NCI-H1105 (cell line): ENCODE data around the gene HOXA4.

ENCODE experiments used
- DNase-seq: peaks from one replicate; lab custom pipeline; 2025; lab: John Stamatoyannopoulos, UW

The HOXA4 gene

DNA sequence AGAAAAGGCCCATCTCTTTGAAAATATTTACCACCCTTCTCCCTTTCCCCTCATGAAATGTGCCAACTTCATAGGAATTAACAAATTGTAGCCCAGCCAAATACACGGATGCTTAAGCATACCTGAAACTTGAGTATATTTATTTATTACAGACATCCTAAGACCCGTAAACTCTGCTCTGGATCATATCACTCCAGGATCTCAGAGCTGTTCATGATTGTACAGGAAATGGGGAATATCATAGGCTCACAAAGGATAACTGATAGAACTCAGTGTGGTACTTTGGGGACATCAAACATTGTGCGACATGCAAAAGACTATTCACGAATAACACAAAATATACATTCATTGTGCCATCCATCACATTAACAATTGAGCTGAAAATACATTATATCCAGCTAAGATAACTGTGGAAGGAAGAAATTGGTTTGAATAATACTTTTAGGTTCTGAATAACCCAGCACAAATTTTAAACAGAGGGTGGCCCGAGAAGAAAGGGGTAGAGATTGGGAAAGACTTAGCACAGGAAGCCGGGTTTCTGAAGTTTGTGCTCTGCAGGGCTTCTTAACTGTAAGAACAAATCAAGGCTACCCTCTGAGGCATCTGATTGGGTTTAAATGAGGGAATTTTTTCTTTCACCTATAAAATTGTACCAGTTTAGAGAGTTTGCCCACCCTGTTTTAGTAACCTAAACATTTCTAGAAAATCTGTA lies 37.2 kb downstream of the HOXA4 start:
- no peak for DNase-seq

DNA sequence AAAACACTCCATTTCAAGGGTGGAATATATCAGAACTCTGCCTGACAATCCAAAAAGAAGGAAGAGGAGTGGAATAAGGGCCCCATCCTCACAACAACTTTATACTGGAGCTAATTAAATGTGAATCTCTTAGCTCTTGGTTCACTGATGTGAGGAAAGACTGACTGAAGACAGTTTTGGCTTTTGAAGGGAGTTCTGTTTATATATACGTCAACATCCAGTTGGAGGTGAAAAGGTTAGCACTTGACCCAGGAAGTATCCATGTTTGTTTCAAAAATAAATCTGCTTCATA lies 37.8 kb downstream of the HOXA4 start:
- DNase-seq: no peak

DNA sequence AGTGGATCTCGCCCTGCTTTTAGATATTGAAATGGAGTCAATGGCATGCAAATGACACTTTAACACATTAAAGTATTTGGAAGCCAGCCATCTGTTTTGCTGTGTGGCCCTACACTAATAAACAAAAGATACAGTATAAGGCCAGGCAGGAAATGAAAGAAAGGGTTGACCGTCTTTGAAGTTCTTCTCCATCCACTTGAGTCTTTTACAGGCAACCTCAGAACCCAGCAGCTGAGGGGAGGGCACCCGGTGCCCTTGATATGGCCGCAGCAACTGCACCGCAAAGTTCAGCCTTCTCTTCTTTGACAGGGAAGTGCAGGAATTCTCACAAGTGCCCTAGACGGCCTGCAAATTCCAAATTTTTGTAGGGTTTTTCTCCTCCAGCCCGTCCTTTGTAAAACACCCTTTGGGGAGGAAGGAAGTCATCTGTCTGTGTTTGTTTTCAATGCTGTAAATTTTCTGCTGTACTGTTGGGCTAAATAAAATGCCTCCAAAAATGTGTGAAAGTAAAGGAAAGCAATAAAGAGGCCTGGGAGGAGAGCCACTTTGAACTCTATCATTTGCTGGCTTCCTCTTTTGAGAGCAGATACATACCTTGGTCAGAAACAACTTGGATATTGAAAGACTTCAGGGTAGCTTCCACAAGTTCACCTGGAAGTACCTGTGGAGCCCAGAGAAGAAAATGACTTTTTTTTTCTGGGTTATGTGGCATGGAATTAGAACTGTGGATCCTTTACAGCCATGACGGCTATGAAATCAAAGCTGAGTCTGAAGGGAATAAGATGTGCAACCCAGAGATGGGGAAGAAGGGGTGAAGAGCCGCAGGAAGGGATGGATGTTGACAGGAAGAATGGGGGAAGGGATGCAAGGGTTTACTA lies 38.4 kb downstream of the HOXA4 start:
- DNase-seq: no peak

DNA sequence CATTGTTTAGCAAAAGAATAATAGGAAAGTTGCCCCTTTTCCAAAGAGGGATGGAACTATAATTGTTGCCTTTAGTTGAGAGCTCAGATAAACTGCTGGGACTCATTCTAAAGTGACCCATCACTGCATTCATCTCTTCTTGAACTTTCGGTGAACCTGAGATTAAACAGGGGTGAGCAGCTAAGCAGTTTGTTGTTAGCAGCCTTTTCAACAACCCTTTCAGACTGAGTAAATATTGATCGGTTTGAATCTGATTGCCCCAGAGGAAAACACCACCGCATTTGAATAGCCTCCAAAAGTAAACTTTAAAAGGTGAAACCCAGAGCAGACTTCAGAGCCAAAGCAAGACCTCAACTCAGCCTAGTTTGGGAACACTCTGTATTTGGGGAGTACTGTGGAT lies 39.5 kb downstream of the HOXA4 start:
- no peak for DNase-seq

DNA sequence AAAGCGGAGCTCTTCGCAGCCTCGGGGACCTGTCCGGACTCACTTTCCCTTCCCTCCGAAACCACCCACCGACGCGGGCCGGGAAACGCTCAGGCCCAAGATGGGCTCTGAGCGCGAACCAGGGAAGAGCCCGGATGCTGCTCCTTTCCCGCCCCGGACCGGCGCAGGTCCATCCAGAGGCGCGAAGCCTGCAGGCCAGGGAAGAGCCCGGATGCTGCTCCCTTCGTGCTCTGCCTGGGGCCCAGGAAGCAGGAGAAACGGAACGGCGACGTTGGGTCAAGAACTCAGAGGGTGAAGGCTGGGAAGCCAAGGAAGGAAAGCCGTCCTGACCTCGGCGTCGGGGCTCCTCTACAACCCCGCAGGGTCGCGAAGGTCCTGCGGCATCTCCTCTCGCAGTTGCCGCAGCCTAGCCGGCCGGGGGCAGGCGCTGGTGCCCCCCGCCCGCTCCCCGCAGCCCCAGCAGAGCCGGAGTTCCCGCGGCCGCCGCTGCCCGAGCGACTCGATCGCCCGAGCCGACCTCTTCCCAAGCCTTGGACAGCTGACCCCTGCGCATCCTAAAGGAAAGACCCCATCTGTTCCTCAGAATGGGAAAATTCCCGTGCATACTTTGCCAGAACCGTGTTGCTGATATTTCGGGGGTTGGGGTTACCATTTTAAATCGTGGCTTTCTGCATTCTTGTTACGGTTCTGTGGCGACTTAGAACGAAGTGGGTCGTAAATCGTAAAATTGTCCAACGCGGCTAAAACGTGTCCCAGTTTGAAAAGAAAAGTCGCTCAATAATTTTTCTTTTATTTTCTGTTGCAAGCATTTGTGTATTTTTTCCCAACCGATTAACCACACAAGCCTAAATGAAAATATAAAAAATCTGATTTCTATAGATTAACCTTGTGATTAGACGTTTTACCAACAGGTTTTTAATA lies 42.3 kb downstream of the HOXA4 start:
- DNase-seq: no peak

DNA sequence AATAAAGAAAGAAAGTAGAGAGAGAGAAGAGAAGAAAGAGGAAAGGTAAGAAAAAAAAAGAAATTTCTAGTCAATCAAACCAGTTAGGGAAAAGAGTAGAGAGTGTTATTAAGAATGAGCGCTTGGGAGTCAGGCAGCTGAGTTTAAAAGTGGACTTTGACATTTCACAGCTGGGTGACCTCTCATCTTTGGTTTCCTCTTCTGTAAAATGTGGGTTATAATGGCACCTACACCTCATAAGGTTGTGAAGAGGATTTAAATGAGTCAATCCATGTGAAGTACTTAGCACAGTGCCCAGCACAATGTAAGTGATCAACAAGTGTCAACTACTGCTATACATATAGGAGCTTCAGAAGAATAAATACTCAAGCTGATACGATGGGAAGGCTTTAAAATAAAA lies 46.9 kb downstream of the HOXA4 start:
- DNase-seq: no peak

DNA sequence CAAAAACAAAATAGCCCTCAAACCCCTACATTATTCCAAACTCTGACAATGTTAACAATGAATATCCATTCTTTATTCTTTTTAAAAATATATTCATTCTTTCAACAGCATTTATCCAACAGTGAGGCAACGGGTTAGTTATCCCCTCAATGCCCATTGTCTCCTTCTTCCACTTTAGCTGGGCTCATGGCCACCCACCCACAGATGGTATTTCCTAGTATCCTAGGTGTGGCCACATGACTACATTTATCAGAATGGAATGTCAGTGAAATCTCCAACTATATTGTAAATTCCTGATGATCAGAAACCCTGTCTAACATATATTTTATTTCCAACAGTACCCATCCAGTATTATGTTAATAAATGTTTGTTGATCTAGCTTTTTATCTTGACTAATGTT lies 48.4 kb downstream of the HOXA4 start:
- DNase-seq: no peak

DNA sequence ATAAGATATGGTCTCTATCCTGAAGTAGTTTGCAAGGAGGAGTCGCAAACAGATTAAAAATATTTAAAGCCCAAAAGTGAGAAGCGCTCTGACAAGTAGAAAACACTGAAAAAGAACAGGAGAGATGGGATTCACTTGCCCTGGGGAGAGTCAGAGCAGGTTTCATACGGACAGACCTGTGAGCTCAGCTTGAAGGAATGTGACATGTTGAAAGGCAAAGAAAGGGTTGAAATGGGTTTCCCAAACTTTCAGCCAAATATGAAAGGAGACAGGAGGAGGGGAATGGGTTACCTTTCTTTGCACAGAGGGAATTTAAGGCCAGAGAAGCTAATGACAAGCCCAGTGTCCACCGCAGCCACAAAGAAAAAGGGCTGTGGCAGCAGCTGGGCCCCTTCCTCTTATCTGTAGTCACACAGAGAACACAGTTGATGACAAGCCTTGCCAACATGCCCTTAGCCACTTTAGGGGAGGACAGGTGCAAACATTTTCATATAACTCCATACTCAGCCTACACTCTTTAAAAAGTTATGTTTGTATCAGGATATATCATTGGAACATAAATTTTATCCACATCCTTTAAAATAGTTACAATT lies 49.6 kb downstream of the HOXA4 start:
- DNase-seq: no peak

DNA sequence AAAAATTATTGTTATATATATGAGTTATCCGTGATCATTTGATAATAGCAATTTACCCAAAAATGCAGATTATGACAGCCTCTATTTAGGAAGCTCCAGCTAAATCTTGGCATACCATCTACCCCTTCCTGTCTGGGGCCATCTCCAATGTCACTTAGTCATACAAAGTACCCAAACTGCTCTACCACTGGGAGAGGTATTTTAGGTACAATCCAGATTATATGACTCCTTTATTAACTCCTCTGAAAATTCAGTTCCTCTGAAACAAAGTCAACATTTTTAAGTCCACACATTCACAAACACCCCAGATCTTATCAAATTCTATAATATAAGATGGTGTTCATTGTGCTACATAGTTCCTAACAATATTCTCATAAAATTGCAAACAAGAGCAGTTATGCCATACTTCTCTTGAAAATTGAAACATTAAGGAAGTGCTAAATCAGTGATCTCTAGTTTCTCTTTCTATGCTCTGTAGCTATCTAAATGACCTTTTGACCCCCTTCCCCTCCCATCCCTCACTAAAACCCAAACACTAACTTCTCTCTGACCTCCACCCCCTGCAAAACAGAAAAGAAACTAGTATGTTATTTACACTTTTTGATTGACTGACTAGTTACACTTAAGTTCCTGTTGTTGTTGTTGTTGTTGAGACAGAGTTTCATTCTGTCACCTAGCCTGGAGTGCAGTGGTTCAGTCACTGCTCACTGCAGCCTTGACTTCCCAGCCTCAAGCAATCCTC lies 51.2 kb downstream of the HOXA4 start:
- no peak for DNase-seq

DNA sequence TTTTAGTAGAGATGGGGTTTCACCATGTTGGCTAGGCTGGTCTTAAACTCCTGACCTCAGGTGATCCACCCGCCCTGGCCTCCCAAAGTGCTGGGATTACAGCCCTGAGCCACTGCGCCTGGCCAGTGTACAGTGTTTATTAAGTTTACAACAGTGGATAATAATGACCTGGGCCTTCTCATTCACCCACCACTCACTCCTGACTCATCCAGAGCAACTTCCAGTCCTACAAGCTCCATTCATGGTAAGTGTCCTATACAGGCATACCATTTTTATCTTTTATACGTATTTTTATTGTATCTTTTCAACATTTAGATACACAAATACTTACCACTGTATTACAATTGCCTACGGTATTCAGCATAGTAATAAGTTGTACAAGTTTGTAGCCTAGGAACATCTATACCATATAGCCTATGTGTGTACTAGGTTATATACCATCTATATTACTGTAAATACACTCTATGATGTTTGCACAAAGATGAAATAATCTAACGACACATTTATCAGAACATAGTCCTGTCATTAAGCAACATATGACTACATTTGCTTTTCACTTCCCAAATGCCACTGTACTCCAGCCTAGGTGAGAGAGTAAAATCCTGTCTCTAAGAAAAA lies 51.8 kb downstream of the HOXA4 start:
- DNase-seq: no peak
